GM19043 (cell line): ENCODE data around the gene METTL13.

ENCODE experiments used
- ATAC-seq: cut with Tn5 transposase; IDR thresholded peaks from one replicate; pipeline ENCODE4 v1.9.1; 2021; ENCODE audit warnings: low read depth; ENCODE audit not compliant: unreplicated experiment

Gene METTL13, protein sequence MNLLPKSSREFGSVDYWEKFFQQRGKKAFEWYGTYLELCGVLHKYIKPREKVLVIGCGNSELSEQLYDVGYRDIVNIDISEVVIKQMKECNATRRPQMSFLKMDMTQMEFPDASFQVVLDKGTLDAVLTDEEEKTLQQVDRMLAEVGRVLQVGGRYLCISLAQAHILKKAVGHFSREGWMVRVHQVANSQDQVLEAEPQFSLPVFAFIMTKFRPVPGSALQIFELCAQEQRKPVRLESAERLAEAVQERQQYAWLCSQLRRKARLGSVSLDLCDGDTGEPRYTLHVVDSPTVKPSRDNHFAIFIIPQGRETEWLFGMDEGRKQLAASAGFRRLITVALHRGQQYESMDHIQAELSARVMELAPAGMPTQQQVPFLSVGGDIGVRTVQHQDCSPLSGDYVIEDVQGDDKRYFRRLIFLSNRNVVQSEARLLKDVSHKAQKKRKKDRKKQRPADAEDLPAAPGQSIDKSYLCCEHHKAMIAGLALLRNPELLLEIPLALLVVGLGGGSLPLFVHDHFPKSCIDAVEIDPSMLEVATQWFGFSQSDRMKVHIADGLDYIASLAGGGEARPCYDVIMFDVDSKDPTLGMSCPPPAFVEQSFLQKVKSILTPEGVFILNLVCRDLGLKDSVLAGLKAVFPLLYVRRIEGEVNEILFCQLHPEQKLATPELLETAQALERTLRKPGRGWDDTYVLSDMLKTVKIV

DNA sequence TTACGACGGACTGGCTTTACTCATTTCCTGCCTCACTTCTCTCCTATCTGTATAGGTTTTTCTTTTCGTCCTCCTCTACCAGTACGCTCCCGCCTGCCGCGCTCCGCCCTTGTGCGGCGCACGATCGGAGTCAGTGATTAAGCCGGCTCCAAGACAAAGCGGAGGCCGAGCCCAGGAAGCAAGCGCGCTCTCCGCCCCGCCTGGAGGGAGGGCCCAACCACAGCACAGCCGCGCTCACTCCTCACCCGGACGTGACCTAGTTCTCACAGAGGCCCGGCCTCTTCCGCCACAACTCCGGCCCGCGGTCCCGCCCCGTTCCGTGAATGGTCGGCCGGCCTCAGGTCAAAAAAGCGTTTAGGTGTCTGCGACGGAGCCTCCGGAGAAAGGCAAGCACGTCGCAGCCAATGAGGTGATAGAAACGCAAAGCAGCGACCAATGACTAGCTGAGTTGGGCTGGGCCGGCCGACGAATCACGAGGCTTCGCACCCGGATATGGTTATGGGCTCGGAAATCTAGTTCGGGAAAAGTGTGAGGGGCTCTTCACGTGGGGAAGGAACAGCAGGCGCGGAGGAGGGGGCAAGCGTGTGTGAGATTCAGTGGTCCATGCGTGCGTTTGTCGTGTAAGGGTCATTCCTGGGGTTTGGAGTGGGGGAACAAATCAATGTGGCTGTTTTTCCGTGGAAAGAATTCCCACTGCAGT lies at the start of gene METTL13:
Gene METTL13, plus strand, starts transcription at position 485 of the 700 bp plus-strand sequence. CDS start 308 bp downstream, outside the sequence.
- ATAC-seq, result peak; percentile 96

DNA sequence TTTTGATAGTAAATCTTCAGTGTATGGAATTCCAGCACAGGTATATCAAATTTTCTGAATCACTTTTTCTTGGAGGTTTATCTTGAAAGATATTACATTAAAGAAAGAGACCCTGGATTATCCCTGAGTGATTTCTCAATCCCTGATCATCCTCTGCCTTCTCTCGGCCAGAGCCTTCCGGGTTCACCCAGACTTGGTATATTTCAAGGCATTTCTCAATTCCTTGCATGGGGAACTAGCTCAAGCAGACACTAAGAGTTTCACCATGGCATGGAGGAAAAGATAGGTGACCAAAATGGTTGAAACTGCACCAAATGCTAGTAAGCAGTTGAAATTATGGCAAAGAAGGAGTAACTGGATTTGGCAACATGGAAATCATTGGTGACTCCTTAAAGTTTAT lies 45.3 kb upstream of the METTL13 start:
- no peak for ATAC-seq

- no peak for ATAC-seq
These were observed 42.5 kb upstream of the METTL13 start for GRCh38 chr1:171738911-171739310.

GRCh38 chr1:171739656-171740055 lies 41.8 kb upstream of the METTL13 start:
- ATAC-seq, result no peak

DNA sequence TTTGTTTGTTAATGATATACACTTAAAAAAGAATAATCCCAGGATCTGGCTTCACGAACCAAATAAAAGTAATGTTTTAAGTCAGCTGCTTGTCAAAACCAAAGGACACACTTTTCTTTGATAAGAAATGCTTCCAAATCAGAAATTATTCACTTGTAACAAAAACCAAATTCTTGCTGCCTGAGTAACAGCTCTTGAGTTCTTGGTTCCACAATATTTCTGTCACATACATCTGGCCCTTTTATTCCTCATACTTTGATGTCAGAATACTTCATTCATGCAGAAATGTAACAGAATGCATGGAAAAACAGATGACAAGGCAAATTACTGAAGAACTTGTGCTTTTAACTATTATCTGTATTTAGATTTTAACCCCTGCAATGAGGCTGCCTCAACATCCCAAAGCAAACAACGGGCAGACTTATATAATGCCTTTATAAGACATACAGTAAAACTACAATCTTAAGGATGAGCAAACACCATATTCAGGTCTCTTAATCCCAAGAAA lies 41.0 kb upstream of the METTL13 start:
- no peak for ATAC-seq

- ATAC-seq, result peak; percentile 28
These were observed 40.2 kb upstream of the METTL13 start for GRCh38 chr1:171740987-171741871.

DNA sequence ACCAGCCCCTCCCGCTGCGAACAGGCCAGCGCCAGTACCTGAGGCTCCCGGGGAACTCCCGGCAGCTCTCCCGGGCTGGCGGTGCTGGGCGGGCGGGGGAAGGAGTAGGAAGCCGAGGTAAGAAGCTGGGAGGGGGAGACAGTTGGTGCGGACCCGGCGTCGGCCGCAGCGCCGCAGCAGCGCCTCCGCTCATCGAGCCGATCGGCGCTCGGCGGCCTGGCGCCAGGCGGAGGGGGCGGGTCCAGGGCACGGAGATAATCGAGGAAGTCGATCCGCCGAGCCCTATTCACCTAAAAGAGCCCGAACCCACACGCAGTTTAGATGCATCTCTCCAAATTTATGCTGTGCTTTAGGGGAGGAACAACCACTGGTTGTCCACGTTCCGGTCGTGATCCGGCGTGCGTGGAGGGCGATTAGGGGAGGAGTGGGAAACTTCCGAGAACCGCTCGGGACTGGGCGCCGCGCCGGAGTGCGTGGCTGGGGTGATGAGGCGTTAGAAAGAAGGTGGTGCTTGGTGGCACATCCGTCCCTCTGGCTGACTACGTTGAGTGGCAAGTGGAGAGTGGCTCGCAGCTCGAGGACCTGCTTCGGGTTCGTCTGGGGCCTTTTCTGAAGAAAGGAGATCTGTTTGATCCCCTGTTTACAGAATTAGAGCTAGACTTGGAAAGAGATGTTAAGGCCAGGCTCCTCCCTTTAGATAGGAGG lies 39.4 kb upstream of the METTL13 start, which contains the start of gene VAMP4:
Gene VAMP4, minus strand, starts transcription at position 194 of the 705 bp plus-strand sequence. CDS start 3,651 bp downstream, outside the sequence.
- ATAC-seq, result peak; percentile 91

- ATAC-seq, result peak; percentile 5
These were observed 38.9 kb upstream of the METTL13 start for GRCh38 chr1:171742577-171742922.

GRCh38 chr1:171743081-171743870 lies 38.2 kb upstream of the METTL13 start:
- ATAC-seq, result no peak

- ATAC-seq, result no peak
These were observed 36.5 kb upstream of the METTL13 start for GRCh38 chr1:171744986-171745385.

DNA sequence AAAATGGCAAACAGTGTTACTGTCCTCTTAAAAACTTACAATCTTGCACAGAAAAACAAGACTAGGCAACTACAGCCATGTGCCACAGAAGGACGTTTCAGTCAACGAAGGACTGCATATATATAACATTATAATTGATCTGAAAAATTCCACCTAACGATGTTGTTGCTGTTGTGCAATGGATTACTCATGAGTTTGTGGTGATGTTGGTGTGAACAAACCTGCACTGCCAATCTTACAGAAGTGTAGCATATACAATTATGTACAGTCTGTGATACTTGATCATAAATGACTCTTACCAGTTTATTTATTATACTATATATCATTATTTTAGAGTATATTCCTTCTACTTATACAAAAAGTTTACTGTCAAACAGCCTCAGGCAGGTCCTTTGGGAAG lies 32.8 kb upstream of the METTL13 start:
- ATAC-seq, result no peak

GRCh38 chr1:171751221-171751620 lies 30.2 kb upstream of the METTL13 start:
- ATAC-seq, result no peak

- no peak for ATAC-seq
These were observed 28.3 kb upstream of the METTL13 start for GRCh38 chr1:171753182-171753581.

GRCh38 chr1:171753685-171754352 lies 27.6 kb upstream of the METTL13 start:
- no peak for ATAC-seq

DNA sequence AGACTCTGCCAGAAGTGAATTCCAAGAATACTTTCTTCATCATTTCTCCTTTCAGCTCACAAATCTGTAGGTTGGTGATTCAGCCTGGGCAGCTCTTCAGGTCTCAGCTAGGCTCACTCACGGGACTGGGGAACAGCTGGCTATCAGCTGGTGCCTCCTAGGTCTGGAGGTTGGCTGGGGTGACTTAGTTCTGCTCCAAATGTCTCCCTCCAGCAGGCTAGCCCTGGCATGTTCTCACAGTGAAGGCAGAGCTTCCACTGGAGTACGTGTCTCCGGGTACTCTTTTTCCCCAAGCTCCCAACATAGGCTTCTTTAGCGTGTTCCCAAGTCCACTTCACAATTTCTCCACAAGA lies 27.1 kb upstream of the METTL13 start:
- no peak for ATAC-seq

- no peak for ATAC-seq
These were observed 26.5 kb upstream of the METTL13 start for GRCh38 chr1:171754971-171755370.

- ATAC-seq, result no peak
These were observed 24.6 kb upstream of the METTL13 start for GRCh38 chr1:171756856-171757255.

- ATAC-seq, result no peak
These were observed 23.4 kb upstream of the METTL13 start for GRCh38 chr1:171758011-171758410.
